Panc1 (cell line): ENCODE measurements around the gene KRTAP6-2.

Experiments
- POLR2AphosphoS5 ChIP-seq: IDR thresholded peaks from 2 replicates; pipeline ENCODE4 v1.6.1; 2012; ENCODE audit warnings: mild to moderate bottlenecking, low read depth, low read length, moderate library complexity
- TF ChIP-seq, protein P1 (sequence below): fragments of 450-650 bp; IDR thresholded peaks from 2 replicates; pipeline ENCODE4 v1.5.1; 2017; ENCODE audit warnings: mild to moderate bottlenecking

DNA sequence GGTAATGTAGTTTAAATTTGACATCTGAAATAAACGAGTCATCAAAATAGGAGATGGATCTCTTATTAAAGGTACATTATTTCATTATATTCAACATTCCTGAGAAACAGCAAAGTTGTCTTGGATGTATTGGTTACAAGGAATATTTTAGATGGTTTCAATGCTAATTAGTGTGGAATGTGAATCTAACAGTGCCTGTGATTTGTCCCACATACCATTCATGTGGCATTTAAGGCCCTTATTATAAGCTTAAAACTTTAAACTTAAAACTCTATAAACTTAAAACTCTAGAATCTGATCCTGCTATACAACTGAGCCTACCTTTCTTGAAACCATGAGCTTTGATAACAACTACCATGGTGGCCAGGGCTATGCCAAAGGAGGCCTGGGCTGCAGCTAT lies 2.1 kb upstream of the KRTAP6-2 start, which contains the start of gene KRTAP22-1:
- TF ChIP-seq, protein P1, sequence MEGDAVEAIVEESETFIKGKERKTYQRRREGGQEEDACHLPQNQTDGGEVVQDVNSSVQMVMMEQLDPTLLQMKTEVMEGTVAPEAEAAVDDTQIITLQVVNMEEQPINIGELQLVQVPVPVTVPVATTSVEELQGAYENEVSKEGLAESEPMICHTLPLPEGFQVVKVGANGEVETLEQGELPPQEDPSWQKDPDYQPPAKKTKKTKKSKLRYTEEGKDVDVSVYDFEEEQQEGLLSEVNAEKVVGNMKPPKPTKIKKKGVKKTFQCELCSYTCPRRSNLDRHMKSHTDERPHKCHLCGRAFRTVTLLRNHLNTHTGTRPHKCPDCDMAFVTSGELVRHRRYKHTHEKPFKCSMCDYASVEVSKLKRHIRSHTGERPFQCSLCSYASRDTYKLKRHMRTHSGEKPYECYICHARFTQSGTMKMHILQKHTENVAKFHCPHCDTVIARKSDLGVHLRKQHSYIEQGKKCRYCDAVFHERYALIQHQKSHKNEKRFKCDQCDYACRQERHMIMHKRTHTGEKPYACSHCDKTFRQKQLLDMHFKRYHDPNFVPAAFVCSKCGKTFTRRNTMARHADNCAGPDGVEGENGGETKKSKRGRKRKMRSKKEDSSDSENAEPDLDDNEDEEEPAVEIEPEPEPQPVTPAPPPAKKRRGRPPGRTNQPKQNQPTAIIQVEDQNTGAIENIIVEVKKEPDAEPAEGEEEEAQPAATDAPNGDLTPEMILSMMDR = no peak
- TF ChIP-seq POLR2AphosphoS5 = no peak
